SK-N-SH (cell line): ENCODE measurements around the gene ADGRG2. TPM values are rescaled to one million over a fixed set of nuclear protein-coding genes. Genes with fewer than 3 reads are reported as not detected.

Experiments
- CTCF ChIA-PET: fragments of 300-600, 350-600 bp; formaldehyde crosslinking; extraction: SDS; loops from one replicate; lab custom pipeline; 2021; lab: Yijun Ruan, JAX
- POLR2A ChIA-PET: fragments of 350-600 bp; sonication (Branson Sonifier 250); formaldehyde crosslinking; extraction: SDS; loops from one replicate; lab custom pipeline; 2020; ENCODE audit warnings: antibody characterized with exemption, inconsistent platforms; lab: Yijun Ruan, JAX
- DNase-seq: peaks from one replicate; pipeline ENCODE4 v3.0.0; 2012
- H2AFZ ChIP-seq: fragments of 200-600 bp; sonication (generic); 2 replicates; pipeline ENCODE4 v1.8.1; 2016; ENCODE audit warnings: antibody characterized with exemption, mild to moderate bottlenecking, low read depth
- H3F3A ChIP-seq: fragments of 200-600 bp; sonication (generic); replicated peaks from 2 replicates; pipeline ENCODE3; 2016; ENCODE audit warnings: antibody characterized with exemption, mild to moderate bottlenecking; ENCODE audit not compliant: insufficient read depth
- H3K27ac ChIP-seq, 2 experiments: fragments of 200-500 bp in 1 of 2; fragments of 200-600 bp in 1 of 2; sonication (Bioruptor generic) in 1 of 2; sonication (generic), shearing (Covaris generic) in 1 of 2; 2 replicates each; pipeline versions ENCODE4 v1.5.1 to v1.6.1; 2014 to 2016; ENCODE audit warnings: low read depth in 2 of 2, inconsistent platforms in 1 of 2, low read length in 1 of 2, mild to moderate bottlenecking in 1 of 2, mixed read lengths in 1 of 2
- H3K27me3 ChIP-seq: fragments of 200-600 bp; sonication (generic), shearing (Covaris generic); 2 replicates; pipeline ENCODE4 v1.6.1; 2016; ENCODE audit warnings: mixed run types; ENCODE audit not compliant: insufficient read depth
- H3K36me3 ChIP-seq, 2 experiments: fragments of 200-500 bp in 1 of 2; fragments of 200-600 bp in 1 of 2; sonication (Bioruptor generic) in 1 of 2; sonication (generic) in 1 of 2; replicated peaks in 1 of 2; 2 replicates each; pipeline versions ENCODE3 to v1.5.1; 2014 to 2016; ENCODE audit warnings: low read length in 1 of 2, mild to moderate bottlenecking in 1 of 2; ENCODE audit not compliant: insufficient read depth in 2 of 2, control insufficient read depth in 1 of 2
- H3K4me1 ChIP-seq, 2 experiments: fragments of 200-500 bp in 1 of 2; fragments of 200-600 bp in 1 of 2; sonication (Bioruptor generic) in 1 of 2; sonication (generic), shearing (Covaris generic) in 1 of 2; 2 replicates each; pipeline versions ENCODE4 v1.5.1 to v1.6.1; 2014 to 2016; ENCODE audit warnings: low read depth in 1 of 2, low read length in 1 of 2, mixed run types in 1 of 2; ENCODE audit not compliant: insufficient read depth in 2 of 2, control insufficient read depth in 1 of 2
- H3K4me2 ChIP-seq: fragments of 200-600 bp; sonication (generic), shearing (Covaris generic); 2 replicates; pipeline ENCODE4 v1.6.1; 2017; ENCODE audit warnings: mixed run types
- H3K4me3 ChIP-seq, 2 experiments: fragments of 200-500 bp in 1 of 2; fragments of 200-600 bp in 1 of 2; sonication (Bioruptor generic) in 1 of 2; sonication (generic), shearing (Covaris generic) in 1 of 2; 2 replicates each; pipeline versions ENCODE4 v1.5.1 to v1.8.1; 2014 to 2016; ENCODE audit warnings: low read depth in 2 of 2, inconsistent platforms in 1 of 2, low read length in 1 of 2, mild to moderate bottlenecking in 1 of 2, mixed read lengths in 1 of 2, moderate library complexity in 1 of 2
- H3K79me2 ChIP-seq: fragments of 200-600 bp; sonication (generic); 2 replicates; pipeline ENCODE4 v1.8.1; 2017; ENCODE audit warnings: mild to moderate bottlenecking; ENCODE audit not compliant: insufficient read depth
- H3K9ac ChIP-seq: fragments of 200-600 bp; sonication (generic); 2 replicates; pipeline ENCODE4 v1.6.1; 2017; ENCODE audit warnings: mixed run types
- H3K9me2 ChIP-seq: fragments of 200-600 bp; sonication (generic); 2 replicates; pipeline ENCODE4 v1.6.1; 2017; ENCODE audit warnings: mixed run types
- H3K9me3 ChIP-seq: fragments of 200-600 bp; sonication (generic); 2 replicates; pipeline ENCODE4 v1.6.1; 2017; ENCODE audit warnings: mixed run types, mild to moderate bottlenecking, moderate library complexity
- H4K20me1 ChIP-seq: fragments of 200-600 bp; sonication (generic); 2 replicates; pipeline ENCODE4 v1.6.1; 2017; ENCODE audit warnings: mild to moderate bottlenecking, mixed run types; ENCODE audit not compliant: insufficient read depth
- CHD2 ChIP-seq: fragments of 150-350 bp; IDR thresholded peaks from 2 replicates; pipeline ENCODE4 v1.6.1; 2018; ENCODE audit warnings: low read length; ENCODE audit not compliant: partially characterized antibody
- CTCF ChIP-seq: fragments of 200-600 bp; sonication (generic); IDR thresholded peaks from 2 replicates; pipeline ENCODE4 v1.6.1; 2017; ENCODE audit warnings: antibody characterized with exemption, mild to moderate bottlenecking, moderate library complexity
- ELF1 ChIP-seq: IDR thresholded peaks from 2 replicates; pipeline ENCODE4 v1.4.0; 2012
- EP300 ChIP-seq, 2 experiments: IDR thresholded peaks; 2 replicates each; pipeline versions ENCODE4 v1.4.0 to v1.6.1; 2012; ENCODE audit warnings: borderline replicate concordance in 1 of 2, low read depth in 1 of 2, low read length in 1 of 2
- FOXJ3 ChIP-seq: sonication (generic); formaldehyde crosslinking; IDR thresholded peaks from 2 replicates; pipeline ENCODE4 v1.5.1; 2020; ENCODE audit warnings: mild to moderate bottlenecking, missing genetic modification reagents
- GATA2 ChIP-seq: sonication (generic); formaldehyde crosslinking; IDR thresholded peaks from 2 replicates; pipeline ENCODE4 v1.5.0; 2020; ENCODE audit warnings: mild to moderate bottlenecking, missing genetic modification reagents
- MAX ChIP-seq: IDR thresholded peaks from 2 replicates; pipeline ENCODE4 v1.4.0; 2012; ENCODE audit warnings: low read depth
- NFIC ChIP-seq: IDR thresholded peaks from 2 replicates; pipeline ENCODE4 v1.4.0; 2012; ENCODE audit warnings: borderline replicate concordance
- NRF1 ChIP-seq: IDR thresholded peaks from 2 replicates; pipeline ENCODE4 v1.6.1; 2012; ENCODE audit warnings: low read depth, mild to moderate bottlenecking, low read length
- POLR2AphosphoS5 ChIP-seq: IDR thresholded peaks from 2 replicates; pipeline ENCODE4 v1.6.1; 2012; ENCODE audit warnings: low read depth, low read length
- RAD21 ChIP-seq: IDR thresholded peaks from 2 replicates; pipeline ENCODE4 v1.6.1; 2012; ENCODE audit warnings: mild to moderate bottlenecking, low read length
- REST ChIP-seq: IDR thresholded peaks from 2 replicates; pipeline ENCODE4 v1.6.1; 2012; ENCODE audit warnings: mild to moderate bottlenecking, low read depth, low read length, moderate library complexity
- TAF1 ChIP-seq: IDR thresholded peaks from 2 replicates; pipeline ENCODE4 v1.6.1; 2012; ENCODE audit warnings: low read depth, mild to moderate bottlenecking, low read length, moderate library complexity, borderline replicate concordance
- TCF12 ChIP-seq: IDR thresholded peaks from 2 replicates; pipeline ENCODE4 v1.4.0; 2012
- YY1 ChIP-seq: IDR thresholded peaks from 2 replicates; pipeline ENCODE4 v1.4.0; 2012; ENCODE audit warnings: low read depth, mild to moderate bottlenecking
- WGBS: methylation state at CpG from one replicate; pipeline ENCODE4 v1.1.6; 2017; ENCODE audit warnings: low lambda C conversion rate; 5-methylcytosine and 5-hydroxymethylcytosine counted together
- polyA plus RNA-seq, 3 experiments: library from polyadenylated mRNA; depleted of rRNA; stranded (reverse); fragments of >200 nt; gene quantifications; 2 replicates each; pipeline ENCODE4 v1.2.3, GENCODE V29; 2012

The ADGRG2 gene
- polyA plus RNA-seq, 1 of the 3 experiments (the other 2 are of a cell fraction) = 0.08 TPM

GRCh38 chrX:18951032-18951431 is 171.2 kb downstream of the ADGRG2 start (continued):
- no peak for TF ChIP-seq REST
- no peak for TF ChIP-seq GATA2 (CRISPR knock-in tag)
- TF ChIP-seq ELF1 = no peak
- TF ChIP-seq POLR2AphosphoS5 = no peak
- TF ChIP-seq EP300 (IDR thresholded peaks at IDR 0.05; ENCODE audit: borderline replicate concordance in 1 of 2, low read depth in 1 of 2, low read length in 1 of 2) = no peak
- TF ChIP-seq TAF1 = no peak
- TF ChIP-seq, all 33 proteins: peak for 0

- no peaks in the 10 kb centered on the region for H3K9me2 ChIP-seq
- H2AFZ ChIP-seq = no peak overlapping the region
- no peaks in the 10 kb centered on the region for H3K9me3 ChIP-seq
- CTCF ChIA-PET = interaction anchor here (0.9 kb wide), 1 partner anchor 18 kb away, joined by 3 read pairs; no protein-coding TSS in a partner anchor
- no peak overlapping the region for H3K4me2 ChIP-seq
- H3K9ac ChIP-seq = no peak overlapping the region
- DNase-seq = no peak
- no peaks in the 10 kb centered on the region; the same call in 1 of the 2 replicates for H3K27me3 ChIP-seq
- no peak overlapping the region for H3K27ac ChIP-seq
- no peaks in the 10 kb centered on the region for H3F3A ChIP-seq
- H3K36me3 ChIP-seq = no peaks in the 10 kb centered on the region
- H4K20me1 ChIP-seq = no peaks in the 10 kb centered on the region
- WGBS = 46% methylated on average over 8 of the region's 8 CpGs
- H3K4me1 ChIP-seq = peaks cover 0 to 8% of the 10 kb centered on the region in 2 experiments; a peak in 1 of 4 replicates
- POLR2A ChIA-PET = no interaction called here
- H3K79me2 ChIP-seq = no peaks in the 10 kb centered on the region
- no peak for TF ChIP-seq NRF1
- no peak for TF ChIP-seq FOXJ3 (CRISPR knock-in tag)
- TF ChIP-seq NFIC = no peak
- TF ChIP-seq RAD21 = no peak
- no peak for TF ChIP-seq CHD2
- TF ChIP-seq MAX = no peak
- no peak for TF ChIP-seq YY1
- no peak for TF ChIP-seq TCF12
- no peak for TF ChIP-seq GATA2 (CRISPR knock-in tag)
- no peak for TF ChIP-seq POLR2AphosphoS5
- TF ChIP-seq CTCF = no peak
- H3K4me3 ChIP-seq = no peak overlapping the region
Measured at GRCh38 chrX:18949944-18950301, 172.3 kb downstream of the ADGRG2 start.
